ENCODE results near the gene CHCHD6. TPM values are rescaled to one million over a fixed set of nuclear protein-coding genes. Genes with fewer than 3 reads are reported as not detected.

CHCHD6 gene
- total RNA-seq, 1 experiment from 2014 or later = 29.6 TPM

DNA sequence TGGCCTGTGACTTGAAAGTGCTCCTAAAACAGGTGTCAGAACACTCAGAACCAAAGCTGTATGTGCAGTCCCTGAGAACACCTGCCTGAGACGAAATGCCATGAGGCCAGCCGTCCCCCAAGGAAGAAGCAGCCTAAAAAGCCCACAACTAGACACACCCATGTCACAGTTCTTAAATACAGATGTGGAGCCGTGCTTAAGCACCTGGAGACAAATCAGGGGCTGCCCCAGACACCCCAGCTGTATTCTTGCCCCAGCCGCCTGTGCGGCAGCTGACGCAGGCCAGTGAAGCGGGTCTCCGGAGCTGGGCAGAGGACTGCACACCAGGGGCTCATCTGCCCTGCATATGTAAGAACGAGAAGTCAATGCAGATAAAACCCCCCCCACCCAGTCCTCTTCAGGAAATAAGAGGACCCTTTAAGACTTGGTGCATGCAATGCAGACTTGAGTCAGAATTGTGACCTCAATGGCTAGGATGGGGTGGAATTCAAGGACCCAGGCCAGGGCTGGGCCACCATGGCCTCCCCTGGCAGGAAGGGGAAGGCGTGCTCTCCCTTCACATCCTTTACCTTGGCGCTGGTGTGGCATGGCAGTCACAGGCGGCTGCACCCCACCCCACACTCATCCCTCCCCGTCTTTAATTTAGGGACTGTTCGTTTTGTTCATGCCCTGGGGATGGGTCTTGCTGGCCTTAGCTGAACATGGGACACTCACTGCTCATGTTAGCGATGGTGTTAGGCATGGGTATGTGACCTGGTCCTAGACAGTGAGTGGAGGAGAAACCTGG lies 251.2 kb downstream of the CHCHD6 start:
- no peak for DNase-seq (ENCODE audit: unreplicated experiment)
- ChIA-PET CTCF (no interaction called here), POLR2A (no interaction called here)
- no TSS peak for BruUV-seq (replicated peaks)
- peaks cover 11% of the 10 kb centered on the region for H3K36me3 Mint-ChIP-seq (ENCODE audit: insufficient read depth, unreplicated experiment)
- H3K9me3 Mint-ChIP-seq (ENCODE audit: unreplicated experiment) = no peaks in the 10 kb centered on the region
- H3K27me3 Mint-ChIP-seq (ENCODE audit: insufficient read depth, unreplicated experiment) = no peaks in the 10 kb centered on the region
- no peak overlapping the region for H3K27ac Mint-ChIP-seq (ENCODE audit: low read depth, unreplicated experiment)
- intact Hi-C loops (cut with micrococcal nuclease) = no loop called here
- TF ChIP-seq, protein P1, sequence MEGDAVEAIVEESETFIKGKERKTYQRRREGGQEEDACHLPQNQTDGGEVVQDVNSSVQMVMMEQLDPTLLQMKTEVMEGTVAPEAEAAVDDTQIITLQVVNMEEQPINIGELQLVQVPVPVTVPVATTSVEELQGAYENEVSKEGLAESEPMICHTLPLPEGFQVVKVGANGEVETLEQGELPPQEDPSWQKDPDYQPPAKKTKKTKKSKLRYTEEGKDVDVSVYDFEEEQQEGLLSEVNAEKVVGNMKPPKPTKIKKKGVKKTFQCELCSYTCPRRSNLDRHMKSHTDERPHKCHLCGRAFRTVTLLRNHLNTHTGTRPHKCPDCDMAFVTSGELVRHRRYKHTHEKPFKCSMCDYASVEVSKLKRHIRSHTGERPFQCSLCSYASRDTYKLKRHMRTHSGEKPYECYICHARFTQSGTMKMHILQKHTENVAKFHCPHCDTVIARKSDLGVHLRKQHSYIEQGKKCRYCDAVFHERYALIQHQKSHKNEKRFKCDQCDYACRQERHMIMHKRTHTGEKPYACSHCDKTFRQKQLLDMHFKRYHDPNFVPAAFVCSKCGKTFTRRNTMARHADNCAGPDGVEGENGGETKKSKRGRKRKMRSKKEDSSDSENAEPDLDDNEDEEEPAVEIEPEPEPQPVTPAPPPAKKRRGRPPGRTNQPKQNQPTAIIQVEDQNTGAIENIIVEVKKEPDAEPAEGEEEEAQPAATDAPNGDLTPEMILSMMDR (IDR thresholded peaks at IDR 0.05; ENCODE audit: unreplicated experiment) = no peak
- no peak overlapping the region for H3K4me3 Mint-ChIP-seq (ENCODE audit: unreplicated experiment)
- H3K4me1 Mint-ChIP-seq (ENCODE audit: insufficient read depth, unreplicated experiment) = peaks cover 8% of the 10 kb centered on the region

DNA sequence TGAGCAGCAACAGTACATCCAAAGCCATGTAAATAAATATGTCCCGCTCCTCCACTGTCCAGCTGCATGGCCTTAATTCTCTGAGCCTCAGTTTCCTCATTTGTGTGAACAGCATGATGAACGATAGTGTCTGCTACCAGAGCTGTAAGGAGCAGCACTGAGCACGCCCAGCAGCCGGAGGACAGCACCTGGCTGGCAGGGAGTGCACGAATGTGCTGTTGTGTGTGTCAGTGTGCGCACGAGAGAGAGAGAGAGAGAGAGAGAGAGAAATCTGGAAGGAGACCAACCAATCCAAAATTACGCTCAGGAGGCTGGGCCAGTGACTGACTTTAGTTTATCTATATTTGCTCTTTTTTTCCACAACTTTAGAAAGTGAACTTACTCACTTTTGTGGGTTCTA lies 252.3 kb downstream of the CHCHD6 start:
- CTCF ChIA-PET = no interaction called here
- intact Hi-C loops (cut with micrococcal nuclease) = no loop called here
- TF ChIP-seq, protein P1 (IDR thresholded peaks at IDR 0.05; ENCODE audit: unreplicated experiment) = no peak
- Mint-ChIP-seq H3K27ac (ENCODE audit: low read depth, unreplicated experiment) (no peak overlapping the region), H3K36me3 (ENCODE audit: insufficient read depth, unreplicated experiment) (peaks cover 11% of the 10 kb centered on the region), H3K9me3 (ENCODE audit: unreplicated experiment) (no peaks in the 10 kb centered on the region), H3K27me3 (ENCODE audit: insufficient read depth, unreplicated experiment) (no peaks in the 10 kb centered on the region), H3K4me1 (ENCODE audit: insufficient read depth, unreplicated experiment) (peaks cover 19% of the 10 kb centered on the region), H3K4me3 (ENCODE audit: unreplicated experiment) (no peak overlapping the region)
- BruUV-seq (replicated peaks) = no TSS peak
- no peak for DNase-seq (ENCODE audit: unreplicated experiment)
- POLR2A ChIA-PET = no interaction called here

DNA sequence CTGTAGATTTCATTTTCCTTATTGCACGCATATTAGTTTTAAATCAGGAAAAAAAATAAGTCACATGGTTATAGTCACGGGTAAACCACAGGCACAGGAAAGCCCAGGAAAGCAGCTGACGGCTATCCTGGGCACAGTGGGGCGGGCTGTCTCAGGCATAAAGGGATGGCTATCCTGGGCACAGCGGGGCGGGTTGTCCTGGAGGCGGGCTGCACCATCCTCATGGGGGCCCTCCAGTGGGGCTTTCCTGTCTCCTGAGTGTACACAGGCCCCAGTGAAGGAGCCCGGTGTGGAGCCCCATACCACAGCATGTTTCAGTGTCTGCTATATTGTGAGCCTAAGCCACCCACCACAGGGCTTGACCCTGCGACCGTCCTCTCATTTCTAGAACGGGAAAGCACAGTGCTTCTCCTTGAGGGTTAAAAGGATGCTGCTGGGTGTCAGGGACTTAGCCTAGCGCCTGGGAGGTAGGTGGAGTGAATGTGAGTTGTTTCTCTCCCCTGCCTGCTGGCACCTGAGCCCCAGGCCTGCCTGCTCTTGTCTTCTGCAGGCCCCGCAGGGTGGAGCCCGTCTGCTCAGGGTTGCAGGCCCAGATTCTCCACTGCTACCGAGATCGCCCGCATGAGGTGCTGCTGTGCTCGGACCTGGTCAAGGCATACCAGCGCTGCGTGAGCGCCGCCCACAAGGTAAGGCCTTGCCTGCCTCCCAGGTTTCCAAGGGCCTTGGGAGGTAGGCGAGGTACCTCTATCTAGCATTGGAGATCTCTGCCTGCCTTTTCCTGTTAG lies 253.0 kb downstream of the CHCHD6 start:
- TF ChIP-seq, protein P1 (IDR thresholded peaks at IDR 0.05; ENCODE audit: unreplicated experiment) = no peak
- ChIA-PET POLR2A (no interaction called here), CTCF (no interaction called here)
- H3K36me3 Mint-ChIP-seq (ENCODE audit: insufficient read depth, unreplicated experiment) = peaks cover 11% of the 10 kb centered on the region
- no peaks in the 10 kb centered on the region for H3K9me3 Mint-ChIP-seq (ENCODE audit: unreplicated experiment)
- no peak overlapping the region for H3K27ac Mint-ChIP-seq (ENCODE audit: low read depth, unreplicated experiment)
- no peak overlapping the region for H3K4me3 Mint-ChIP-seq (ENCODE audit: unreplicated experiment)
- no TSS peak for BruUV-seq (replicated peaks)
- no peak for DNase-seq (ENCODE audit: unreplicated experiment)
- peaks cover 22% of the 10 kb centered on the region for H3K4me1 Mint-ChIP-seq (ENCODE audit: insufficient read depth, unreplicated experiment)
- H3K27me3 Mint-ChIP-seq (ENCODE audit: insufficient read depth, unreplicated experiment) = no peaks in the 10 kb centered on the region
- intact Hi-C loops (cut with micrococcal nuclease) = no loop called here
